Common myeloid progenitor, CD34-positive (primary cell): ENCODE results near the gene RXRB.

Experiments
- CTCF ChIA-PET: fragments of 350-600 bp; sonication (Branson Sonifier 250); formaldehyde crosslinking; loops from one replicate; lab custom pipeline; 2021; ENCODE audit warnings: antibody characterized with exemption; lab: Charles Lee
- POLR2A ChIA-PET: fragments of 350-600 bp; sonication (Branson Sonifier 250); formaldehyde crosslinking; loops from one replicate; lab custom pipeline; 2021; ENCODE audit warnings: antibody characterized with exemption; lab: Charles Lee
- DNase-seq, 3 donors: peaks; one replicate each; pipeline versions ENCODE4 v3.0.0 to v3.0.0-alpha.2; 2013
- H3K27ac ChIP-seq, 2 experiments: 1 replicate in 1 of 2; 2 replicates in 1 of 2; pipeline ENCODE4 v1.7.0; 2013; ENCODE audit warnings: inconsistent platforms in 2 of 2, low read length in 2 of 2, mild to moderate bottlenecking in 2 of 2, low read depth in 1 of 2, moderate library complexity in 1 of 2; ENCODE audit not compliant: severe bottlenecking in 2 of 2, insufficient read depth in 1 of 2, poor library complexity in 1 of 2
- H3K27me3 ChIP-seq, 5 experiments: replicated peaks in 2 of 5; 1 replicate in 3 of 5; 2 replicates in 2 of 5; pipeline versions ENCODE4 v1.6.1 to v1.7.0; 2013; ENCODE audit warnings: low read length in 4 of 5, mild to moderate bottlenecking in 2 of 5, moderate library complexity in 2 of 5, inconsistent platforms in 1 of 5; ENCODE audit not compliant: insufficient read depth in 5 of 5, control insufficient read depth in 4 of 5
- H3K36me3 ChIP-seq, 4 experiments: 1 replicate in 2 of 4; 2 replicates in 2 of 4; pipeline versions ENCODE4 v1.6.1 to v1.7.0; 2013; ENCODE audit warnings: low read length in 3 of 4, control low read depth in 1 of 4, mild to moderate bottlenecking in 1 of 4; ENCODE audit not compliant: control insufficient read depth in 4 of 4, insufficient read depth in 4 of 4
- H3K4me1 ChIP-seq, 4 experiments: 1 replicate in 3 of 4; 2 replicates in 1 of 4; pipeline versions ENCODE4 v1.6.1 to v1.7.1; 2013; ENCODE audit warnings: low read length in 3 of 4, mild to moderate bottlenecking in 3 of 4, control low read depth in 1 of 4, inconsistent platforms in 1 of 4, moderate library complexity in 1 of 4; ENCODE audit not compliant: control insufficient read depth in 4 of 4, insufficient read depth in 4 of 4; ENCODE audit errors: control extremely low read depth in 1 of 4
- H3K4me3 ChIP-seq, 7 experiments: 1 replicate in 4 of 7; 2 replicates in 3 of 7; pipeline versions ENCODE4 v1.5.1 to v1.7.0; 2013; ENCODE audit warnings: mild to moderate bottlenecking in 7 of 7, low read length in 6 of 7, moderate library complexity in 6 of 7, inconsistent platforms in 2 of 7, low read depth in 2 of 7, control low read depth in 1 of 7; ENCODE audit not compliant: insufficient read depth in 4 of 7, control insufficient read depth in 1 of 7; ENCODE audit errors: extremely low read depth in 1 of 7
- H3K9me3 ChIP-seq, 5 experiments: 1 replicate in 4 of 5; 2 replicates in 1 of 5; pipeline versions ENCODE4 v1.6.1 to v1.7.1; 2013; ENCODE audit warnings: low read length in 4 of 5, mild to moderate bottlenecking in 2 of 5, inconsistent platforms in 1 of 5, low read depth in 1 of 5, moderate library complexity in 1 of 5; ENCODE audit not compliant: control insufficient read depth in 4 of 5, insufficient read depth in 2 of 5; ENCODE audit errors: control extremely low read depth in 1 of 5
- WGBS: methylation state at CpG from one replicate; pipeline ENCODE4 v1.1.5; 2013; ENCODE audit not compliant: insufficient coverage; 5-methylcytosine and 5-hydroxymethylcytosine counted together

RXRB gene

GRCh38 chr6:33172688-33173534, 27.6 kb downstream of the RXRB start:
- DNase-seq, result peak; percentile 29 to 44 (median 31)
- no peaks in the 10 kb centered on the region for H3K9me3 ChIP-seq
- no peak overlapping the region for H3K27ac ChIP-seq
- POLR2A ChIA-PET, result interaction anchor here (0.8 kb wide), 1 partner anchor 9 kb away, joined by 3 read pairs; no protein-coding TSS in a partner anchor
- CTCF ChIA-PET, result interaction anchor here (0.7 to 7.7 kb wide), 34 partner anchors 9 to 176 kb away, joined by 3 to 62 read pairs (median 4); partner anchors contain the start of genes COL11A2 and HLA-DPB1
- 75% methylated on average over 8 of the region's 16 CpGs for WGBS
- H3K4me1 ChIP-seq, result no peaks in the 10 kb centered on the region
- H3K27me3 ChIP-seq, result peaks cover 0 to 2% (median 0%) of the 10 kb centered on the region in 5 experiments
- no peak overlapping the region for H3K4me3 ChIP-seq
- H3K36me3 ChIP-seq, result no peaks in the 10 kb centered on the region

GRCh38 chr6:33171880-33172687, 28.4 kb downstream of the RXRB start:
- CTCF ChIA-PET, result interaction anchor here (0.7 to 7.7 kb wide), 22 partner anchors 10 to 175 kb away, joined by 3 to 62 read pairs (median 4); no protein-coding TSS in a partner anchor
- no peak for DNase-seq
- POLR2A ChIA-PET, result interaction anchor here (0.8 kb wide), 1 partner anchor 10 kb away, joined by 3 read pairs; no protein-coding TSS in a partner anchor
- WGBS, result 78% methylated on average over 5 of the region's 8 CpGs
- no peaks in the 10 kb centered on the region for H3K36me3 ChIP-seq
- H3K27me3 ChIP-seq, result peaks cover 0 to 2% (median 0%) of the 10 kb centered on the region in 5 experiments
- H3K27ac ChIP-seq, result no peak overlapping the region
- H3K9me3 ChIP-seq, result no peaks in the 10 kb centered on the region
- no peaks in the 10 kb centered on the region for H3K4me1 ChIP-seq
- H3K4me3 ChIP-seq, result no peak overlapping the region

GRCh38 chr6:33171016-33171879, 29.2 kb downstream of the RXRB start:
- 93% methylated on average over 6 of the region's 11 CpGs for WGBS
- CTCF ChIA-PET, result interaction anchor here (1.1 to 7.7 kb wide), 9 partner anchors 9 to 175 kb away, joined by 3 to 62 read pairs (median 8); no protein-coding TSS in a partner anchor

GRCh38 chr6:33170176-33171015, 30.1 kb downstream of the RXRB start:
- no peaks in the 10 kb centered on the region for H3K9me3 ChIP-seq
- H3K27ac ChIP-seq, result no peak overlapping the region
- H3K36me3 ChIP-seq, result no peaks in the 10 kb centered on the region
- ChIA-PET POLR2A (no interaction called here), CTCF (interaction anchor here (0.6 to 7.7 kb wide), 5 partner anchors 8 to 46 kb away, joined by 3 to 62 read pairs (median 12); no protein-coding TSS in a partner anchor)
- no peaks in the 10 kb centered on the region for H3K4me1 ChIP-seq
- peaks cover 0 to 2% (median 0%) of the 10 kb centered on the region in 5 experiments for H3K27me3 ChIP-seq
- H3K4me3 ChIP-seq, result no peak overlapping the region
- 80% methylated on average over 6 of the region's 9 CpGs for WGBS
- no peak for DNase-seq

More at GRCh38 chr6:33171016-33171879, 29.2 kb downstream of the RXRB start:
- Histone ChIP-seq H3K4me3 (no peak overlapping the region), H3K36me3 (no peaks in the 10 kb centered on the region), H3K27me3 (peaks cover 0 to 2% (median 0%) of the 10 kb centered on the region in 5 experiments), H3K27ac (no peak overlapping the region), H3K9me3 (no peaks in the 10 kb centered on the region), H3K4me1 (no peaks in the 10 kb centered on the region)
- DNase-seq, result no peak
- POLR2A ChIA-PET, result no interaction called here

- Histone ChIP-seq H3K9me3 (no peaks in the 10 kb centered on the region), H3K27ac (no peak overlapping the region), H3K4me3 (no peak overlapping the region), H3K36me3 (no peaks in the 10 kb centered on the region), H3K4me1 (no peaks in the 10 kb centered on the region), H3K27me3 (no peaks in the 10 kb centered on the region)
- POLR2A ChIA-PET, result no interaction called here
- DNase-seq, result peak in 1 of 3 donors; percentile 21
- CTCF ChIA-PET, result interaction anchor here (1.0 to 1.5 kb wide), 2 partner anchors 10 to 27 kb away, joined by 3 read pairs; no protein-coding TSS in a partner anchor
- WGBS, result 98% methylated on average over 7 of the region's 10 CpGs
These were observed 30.9 kb downstream of the RXRB start for GRCh38 chr6:33169291-33170175.
